Activated B cell treated with CpG ODN at 0.5 μM for 24 hours (primary cell): ENCODE measurements around the gene ADM. TPM values are rescaled to one million over a fixed set of nuclear protein-coding genes. Genes with fewer than 3 reads are reported as not detected.
"Not testable (repeated sequence)": the region's sequence is repeated elsewhere in the genome, so short reads cannot be mapped to it uniquely, and the experiment has no call there.

Source experiments
- ATAC-seq: fragments of 200-7000 bp; cut with Tn5 transposase; one replicate; pipeline ENCODE4 v1.10.0; 2021; ENCODE audit warnings: low read depth, mild to moderate bottlenecking, moderate library complexity
- CTCF ChIA-PET: fragments of 350-600 bp; sonication (Branson Sonifier 250); formaldehyde crosslinking; loops from one replicate; lab custom pipeline; 2021; ENCODE audit warnings: antibody characterized with exemption; lab: Charles Lee
- POLR2A ChIA-PET: fragments of 350-600 bp; sonication (Branson Sonifier 250); formaldehyde crosslinking; loops from one replicate; lab custom pipeline; 2021; ENCODE audit warnings: antibody characterized with exemption; lab: Charles Lee
- DNase-seq: peaks from one replicate; pipeline ENCODE4 v3.0.0; 2022
- H3K27ac Mint-ChIP-seq: one replicate; pipeline ENCODE4 v1.8.0; 2020; ENCODE audit warnings: mixed read lengths
- H3K27me3 Mint-ChIP-seq: one replicate; pipeline ENCODE4 v1.8.0; 2021; ENCODE audit warnings: mixed read lengths
- H3K36me3 Mint-ChIP-seq: one replicate; pipeline ENCODE4 v1.8.0; 2021; ENCODE audit warnings: low read depth, mixed read lengths
- H3K4me1 Mint-ChIP-seq: one replicate; pipeline ENCODE4 v1.8.0; 2021; ENCODE audit warnings: mixed read lengths
- H3K4me3 Mint-ChIP-seq: one replicate; pipeline ENCODE4 v1.8.0; 2020; ENCODE audit warnings: mild to moderate bottlenecking, mixed read lengths
- H3K9me3 Mint-ChIP-seq: one replicate; pipeline ENCODE4 v1.8.0; 2020; ENCODE audit warnings: mixed read lengths
- CTCF ChIP-seq: fragments of 200-600 bp; IDR thresholded peaks from one replicate; pipeline ENCODE4 v1.8.0; 2022; ENCODE audit warnings: antibody characterized with exemption, mild to moderate bottlenecking
- intact Hi-C: fragments of 100-400 bp; cut with micrococcal nuclease; formaldehyde crosslinking; loops from one replicate; pipeline ENCODE4 v1.15.1; 2024
- total RNA-seq: library from RNA; stranded (reverse); gene quantifications from 2 replicates; pipeline ENCODE4 v1.2.3, GENCODE V29; 2022

The ADM gene
- total RNA-seq, 1 donor from 2014 or later, result 1.2 TPM

GRCh38 chr11:10263929-10264328 lies 40.9 kb upstream of the ADM start:
- no peak overlapping the region for H3K27ac Mint-ChIP-seq
- intact Hi-C loops, result no loop called here
- TF ChIP-seq CTCF, result no peak
- ChIA-PET CTCF (no interaction called here), POLR2A (no interaction called here)
- H3K4me1 Mint-ChIP-seq, result peaks cover 3% of the 10 kb centered on the region
- peaks cover 3% of the 10 kb centered on the region for H3K9me3 Mint-ChIP-seq
- DNase-seq, result no peak
- peaks cover 2% of the 10 kb centered on the region for H3K36me3 Mint-ChIP-seq
- H3K27me3 Mint-ChIP-seq, result no peaks in the 10 kb centered on the region
- no peak overlapping the region for H3K4me3 Mint-ChIP-seq
- no peak for ATAC-seq

GRCh38 chr11:10264716-10265115 lies 40.2 kb upstream of the ADM start:
- H3K27me3 Mint-ChIP-seq, H3K4me3 Mint-ChIP-seq, CTCF ChIA-PET, DNase-seq, ATAC-seq, intact Hi-C loops, H3K36me3 Mint-ChIP-seq, H3K27ac Mint-ChIP-seq, H3K9me3 Mint-ChIP-seq, POLR2A ChIA-PET, H3K4me1 Mint-ChIP-seq: not testable (repeated sequence)

- no peak overlapping the region for H3K27ac Mint-ChIP-seq
- POLR2A ChIA-PET, result interaction anchor here (0.6 kb wide), 1 partner anchor 20 kb away, joined by 3 read pairs; no protein-coding TSS in a partner anchor
Observed at GRCh38 chr11:10265936-10266335, 38.9 kb upstream of the ADM start.

GRCh38 chr11:10267821-10268220 lies 37.1 kb upstream of the ADM start:
- Mint-ChIP-seq H3K4me3 (no peak overlapping the region), H3K36me3 (peaks cover 2% of the 10 kb centered on the region), H3K4me1 (no peaks in the 10 kb centered on the region), H3K9me3 (peaks cover 3% of the 10 kb centered on the region), H3K27me3 (no peaks in the 10 kb centered on the region), H3K27ac (no peak overlapping the region)
- POLR2A ChIA-PET, result no interaction called here
- DNase-seq (no peak), ATAC-seq (no peak)
- CTCF ChIA-PET, result no interaction called here
- intact Hi-C loops, result no loop called here
- no peak for TF ChIP-seq CTCF

More at GRCh38 chr11:10265936-10266335, 38.9 kb upstream of the ADM start:
- Mint-ChIP-seq H3K4me3 (no peak overlapping the region), H3K9me3 (peaks cover 3% of the 10 kb centered on the region), H3K4me1 (no peaks in the 10 kb centered on the region), H3K27me3 (no peaks in the 10 kb centered on the region), H3K36me3 (peaks cover 2% of the 10 kb centered on the region)
- DNase-seq, result no peak
- no peak for ATAC-seq
- no peak for TF ChIP-seq CTCF
- CTCF ChIA-PET, result no interaction called here
- intact Hi-C loops, result no loop called here

GRCh38 chr11:10268746-10269488 lies 36.0 kb upstream of the ADM start:
- peaks cover 2% of the 10 kb centered on the region for H3K36me3 Mint-ChIP-seq
- peaks cover 2% of the 10 kb centered on the region for H3K4me1 Mint-ChIP-seq
- intact Hi-C loops, result no loop called here
- H3K4me3 Mint-ChIP-seq, result no peak overlapping the region
- peaks cover 3% of the 10 kb centered on the region for H3K9me3 Mint-ChIP-seq
- no peak overlapping the region for H3K27ac Mint-ChIP-seq
- TF ChIP-seq CTCF, result no peak
- ChIA-PET CTCF (interaction anchor here (0.7 kb wide), 1 partner anchor 39 kb away, joined by 4 read pairs; no protein-coding TSS in a partner anchor), POLR2A (no interaction called here)
- no peaks in the 10 kb centered on the region for H3K27me3 Mint-ChIP-seq
- no peak for ATAC-seq
- no peak for DNase-seq
